ENCODE measurements around the gene RGS9.
A peak's percentile ranks its signal among the peaks of the same experiment; 100 is the strongest.
"Not testable (repeated sequence)": the region's sequence is repeated elsewhere in the genome, so short reads cannot be mapped to it uniquely, and the experiment has no call there.

RGS9 gene

GRCh38 chr17:65116515-65116914, 20.7 kb upstream of the RGS9 start:
- not testable (repeated sequence) for DNase-seq

GRCh38 chr17:65117384-65118035, 19.7 kb upstream of the RGS9 start:
- no peak for DNase-seq

GRCh38 chr17:65121368-65121767, 15.8 kb upstream of the RGS9 start:
- DNase-seq, result no peak

- DNase-seq, result no peak
These were observed 15.0 kb upstream of the RGS9 start for GRCh38 chr17:65121916-65122806.

- peak; percentile 70 for DNase-seq
These were observed 14.1 kb upstream of the RGS9 start for GRCh38 chr17:65122836-65123756.

- no peak for DNase-seq
These were observed 13.2 kb upstream of the RGS9 start for GRCh38 chr17:65123757-65124675.

- DNase-seq, result no peak
These were observed 6.3 kb upstream of the RGS9 start for GRCh38 chr17:65130832-65131231.

GRCh38 chr17:65131240-65131639, 5.9 kb upstream of the RGS9 start:
- DNase-seq, result no peak

- DNase-seq, result no peak
These were observed 5.2 kb upstream of the RGS9 start for GRCh38 chr17:65131946-65132345.

- no peak for DNase-seq
These were observed 3.1 kb upstream of the RGS9 start for GRCh38 chr17:65134035-65134434.

- DNase-seq, result no peak
These were observed 2.1 kb downstream of the RGS9 start for GRCh38 chr17:65139101-65139764.

GRCh38 chr17:65142247-65142646, 5.1 kb downstream of the RGS9 start:
- no peak for DNase-seq

- DNase-seq, result no peak
These were observed 6.9 kb downstream of the RGS9 start for GRCh38 chr17:65143889-65144604.

GRCh38 chr17:65145743-65146142, 8.6 kb downstream of the RGS9 start:
- DNase-seq, result no peak

- DNase-seq, result no peak
These were observed 10.8 kb downstream of the RGS9 start for GRCh38 chr17:65147955-65148354.

- no peak for DNase-seq
These were observed 17.8 kb downstream of the RGS9 start for GRCh38 chr17:65154770-65155589.

GRCh38 chr17:65155622-65156021, 18.5 kb downstream of the RGS9 start:
- no peak for DNase-seq

GRCh38 chr17:65156185-65156834, 19.1 kb downstream of the RGS9 start:
- no peak for DNase-seq
